WTC11 (cell line): ENCODE data around the gene PRKCE. TPM values are rescaled to one million over a fixed set of nuclear protein-coding genes. Genes with fewer than 3 reads are reported as not detected.

ENCODE experiments used
- ATAC-seq: fragments of 200-7000 bp; cut with Tn5 transposase; 2 replicates; pipeline ENCODE4 v1.10.0; 2021; ENCODE audit warnings: mild to moderate bottlenecking, moderate library complexity
- CTCF ChIA-PET: fragments of 300-600 bp; sonication (Branson Sonifier 250); formaldehyde crosslinking; loops from one replicate; lab custom pipeline; 2021; ENCODE audit warnings: antibody characterized with exemption; lab: Charles Lee
- POLR2A ChIA-PET: fragments of 350-600 bp; sonication (Branson Sonifier 250); formaldehyde crosslinking; loops from one replicate; lab custom pipeline; 2021; ENCODE audit warnings: antibody characterized with exemption; lab: Charles Lee
- DNase-seq: peaks from one replicate; pipeline ENCODE4 v3.0.0; 2021; ENCODE audit warnings: low spot score
- H3K27ac Mint-ChIP-seq: 2 replicates; pipeline ENCODE4 v1.8.0; 2021; ENCODE audit warnings: mixed read lengths
- H3K27me3 Mint-ChIP-seq: 2 replicates; pipeline ENCODE4 v1.8.0; 2021; ENCODE audit warnings: low read depth, mild to moderate bottlenecking, moderate library complexity, mixed read lengths
- H3K36me3 Mint-ChIP-seq: 2 replicates; pipeline ENCODE4 v1.8.0; 2021; ENCODE audit warnings: mixed read lengths
- H3K4me1 Mint-ChIP-seq: 2 replicates; pipeline ENCODE4 v1.8.0; 2022; ENCODE audit warnings: mixed read lengths
- H3K4me3 Mint-ChIP-seq: 2 replicates; pipeline ENCODE4 v1.8.0; 2021; ENCODE audit warnings: mild to moderate bottlenecking, moderate library complexity, mixed read lengths
- H3K9me3 Mint-ChIP-seq: 2 replicates; pipeline ENCODE4 v1.8.0; 2021; ENCODE audit warnings: mixed read lengths
- ATF1 ChIP-seq: sonication (generic); formaldehyde crosslinking; IDR thresholded peaks from 2 replicates; pipeline ENCODE4 v1.8.1; 2023; ENCODE audit warnings: mild to moderate bottlenecking, moderate library complexity, missing genetic modification reagents
- CREM ChIP-seq: sonication (generic); formaldehyde crosslinking; IDR thresholded peaks from 2 replicates; pipeline ENCODE4 v1.8.1; 2022; ENCODE audit warnings: mild to moderate bottlenecking, missing genetic modification reagents, moderate library complexity
- JUN ChIP-seq: sonication (generic); formaldehyde crosslinking; IDR thresholded peaks from 2 replicates; pipeline ENCODE4 v1.8.0; 2023; ENCODE audit warnings: mild to moderate bottlenecking, missing genetic modification reagents
- NR1H2 ChIP-seq: sonication (generic); formaldehyde crosslinking; IDR thresholded peaks from 2 replicates; pipeline ENCODE4 v1.9.0; 2021; ENCODE audit warnings: mild to moderate bottlenecking, moderate library complexity, missing genetic modification reagents
- OVOL2 ChIP-seq: fragments of 250-450 bp; sonication (Bioruptor Pico); IDR thresholded peaks from 2 replicates; pipeline ENCODE4 v1.9.0; 2021; ENCODE audit warnings: mild to moderate bottlenecking, borderline replicate concordance
- TCF7 ChIP-seq: sonication (generic); formaldehyde crosslinking; IDR thresholded peaks from 2 replicates; pipeline ENCODE4 v1.8.0; 2022; ENCODE audit warnings: mild to moderate bottlenecking, low read depth, missing genetic modification reagents, moderate library complexity
- ZNF121 ChIP-seq: sonication (generic); formaldehyde crosslinking; IDR thresholded peaks from 2 replicates; pipeline ENCODE4 v1.8.0; 2023; ENCODE audit warnings: missing genetic modification reagents
- ZNF232 ChIP-seq: sonication (generic); formaldehyde crosslinking; IDR thresholded peaks from 2 replicates; pipeline ENCODE4 v1.8.0; 2022; ENCODE audit warnings: mild to moderate bottlenecking, missing genetic modification reagents
- total RNA-seq: library from RNA; stranded (reverse); gene quantifications from 3 replicates; pipeline ENCODE4 v1.2.3, GENCODE V29; 2021
- TF ChIP-seq, protein P1 (sequence below): fragments of 250-450 bp; sonication (Bioruptor Pico); IDR thresholded peaks from 2 replicates; pipeline ENCODE4 v1.8.0; 2021; ENCODE audit warnings: mild to moderate bottlenecking
- TF ChIP-seq, protein P2 (sequence below): sonication (generic); formaldehyde crosslinking; IDR thresholded peaks from 2 replicates; pipeline ENCODE4 v1.8.1; 2022; ENCODE audit warnings: missing genetic modification reagents, borderline replicate concordance
- TF ChIP-seq, protein P3 (sequence below): sonication (generic); formaldehyde crosslinking; conservative IDR thresholded peaks from 2 replicates; pipeline ENCODE4 v1.8.1; 2023; ENCODE audit warnings: mild to moderate bottlenecking, low read depth, missing genetic modification reagents, moderate library complexity
- TF ChIP-seq, protein P4 (sequence below): sonication (generic); formaldehyde crosslinking; IDR thresholded peaks from 2 replicates; pipeline ENCODE4 v1.8.1; 2023; ENCODE audit warnings: mild to moderate bottlenecking, missing genetic modification reagents
- TF ChIP-seq, protein P5 (sequence below): sonication (generic); formaldehyde crosslinking; IDR thresholded peaks from 2 replicates; pipeline ENCODE4 v1.8.1; 2023; ENCODE audit warnings: mild to moderate bottlenecking, moderate library complexity, missing genetic modification reagents
- TF ChIP-seq, protein P6 (sequence below): sonication (generic); formaldehyde crosslinking; IDR thresholded peaks from 2 replicates; pipeline ENCODE4 v1.8.1; 2022; ENCODE audit warnings: low read depth, mild to moderate bottlenecking, moderate library complexity, missing genetic modification reagents, borderline replicate concordance
- TF ChIP-seq, protein P7 (sequence below): sonication (generic); formaldehyde crosslinking; IDR thresholded peaks from 2 replicates; pipeline ENCODE4 v1.8.1; 2022; ENCODE audit warnings: mild to moderate bottlenecking, moderate library complexity, missing genetic modification reagents

Gene PRKCE
- total RNA-seq, 1 experiment from 2014 or later, result 5.8 TPM

DNA sequence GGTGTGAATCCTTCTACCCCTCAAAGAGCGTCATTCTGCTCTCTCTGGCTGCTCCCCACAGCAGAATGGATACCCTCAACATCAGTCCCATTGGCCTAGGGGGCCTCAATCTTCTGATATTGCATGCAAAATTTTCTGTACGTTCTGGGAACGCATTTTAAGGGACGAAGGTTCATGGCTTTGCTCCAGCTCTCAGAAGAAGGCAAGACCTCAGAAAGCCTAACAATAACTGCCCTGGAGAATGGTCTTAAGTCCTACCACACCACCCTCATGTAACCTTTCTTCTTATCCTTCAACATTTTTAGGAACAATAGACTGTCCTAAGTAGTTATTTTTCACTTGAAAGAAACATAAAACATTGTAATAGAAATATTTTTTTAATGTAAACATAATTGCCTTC, 212.6 kb downstream of the PRKCE start:
- Mint-ChIP-seq H3K9me3 (no peaks in the 10 kb centered on the region), H3K27me3 (no peaks in the 10 kb centered on the region), H3K4me3 (no peak overlapping the region), H3K27ac (no peak overlapping the region), H3K4me1 (peaks cover 22% of the 10 kb centered on the region), H3K36me3 (no peaks in the 10 kb centered on the region)
- ChIA-PET POLR2A (no interaction called here), CTCF (no interaction called here)
- no peak for DNase-seq
- TF ChIP-seq, protein P1, sequence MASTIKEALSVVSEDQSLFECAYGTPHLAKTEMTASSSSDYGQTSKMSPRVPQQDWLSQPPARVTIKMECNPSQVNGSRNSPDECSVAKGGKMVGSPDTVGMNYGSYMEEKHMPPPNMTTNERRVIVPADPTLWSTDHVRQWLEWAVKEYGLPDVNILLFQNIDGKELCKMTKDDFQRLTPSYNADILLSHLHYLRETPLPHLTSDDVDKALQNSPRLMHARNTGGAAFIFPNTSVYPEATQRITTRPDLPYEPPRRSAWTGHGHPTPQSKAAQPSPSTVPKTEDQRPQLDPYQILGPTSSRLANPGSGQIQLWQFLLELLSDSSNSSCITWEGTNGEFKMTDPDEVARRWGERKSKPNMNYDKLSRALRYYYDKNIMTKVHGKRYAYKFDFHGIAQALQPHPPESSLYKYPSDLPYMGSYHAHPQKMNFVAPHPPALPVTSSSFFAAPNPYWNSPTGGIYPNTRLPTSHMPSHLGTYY, result no peak
- TF ChIP-seq, protein P2, sequence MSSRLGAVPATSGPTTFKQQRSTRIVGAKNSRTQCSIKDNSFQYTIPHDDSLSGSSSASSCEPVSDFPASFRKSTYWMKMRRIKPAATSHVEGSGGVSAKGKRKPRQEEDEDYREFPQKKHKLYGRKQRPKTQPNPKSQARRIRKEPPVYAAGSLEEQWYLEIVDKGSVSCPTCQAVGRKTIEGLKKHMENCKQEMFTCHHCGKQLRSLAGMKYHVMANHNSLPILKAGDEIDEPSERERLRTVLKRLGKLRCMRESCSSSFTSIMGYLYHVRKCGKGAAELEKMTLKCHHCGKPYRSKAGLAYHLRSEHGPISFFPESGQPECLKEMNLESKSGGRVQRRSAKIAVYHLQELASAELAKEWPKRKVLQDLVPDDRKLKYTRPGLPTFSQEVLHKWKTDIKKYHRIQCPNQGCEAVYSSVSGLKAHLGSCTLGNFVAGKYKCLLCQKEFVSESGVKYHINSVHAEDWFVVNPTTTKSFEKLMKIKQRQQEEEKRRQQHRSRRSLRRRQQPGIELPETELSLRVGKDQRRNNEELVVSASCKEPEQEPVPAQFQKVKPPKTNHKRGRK (CRISPR knock-in tag), result no peak
- TF ChIP-seq, protein P3, sequence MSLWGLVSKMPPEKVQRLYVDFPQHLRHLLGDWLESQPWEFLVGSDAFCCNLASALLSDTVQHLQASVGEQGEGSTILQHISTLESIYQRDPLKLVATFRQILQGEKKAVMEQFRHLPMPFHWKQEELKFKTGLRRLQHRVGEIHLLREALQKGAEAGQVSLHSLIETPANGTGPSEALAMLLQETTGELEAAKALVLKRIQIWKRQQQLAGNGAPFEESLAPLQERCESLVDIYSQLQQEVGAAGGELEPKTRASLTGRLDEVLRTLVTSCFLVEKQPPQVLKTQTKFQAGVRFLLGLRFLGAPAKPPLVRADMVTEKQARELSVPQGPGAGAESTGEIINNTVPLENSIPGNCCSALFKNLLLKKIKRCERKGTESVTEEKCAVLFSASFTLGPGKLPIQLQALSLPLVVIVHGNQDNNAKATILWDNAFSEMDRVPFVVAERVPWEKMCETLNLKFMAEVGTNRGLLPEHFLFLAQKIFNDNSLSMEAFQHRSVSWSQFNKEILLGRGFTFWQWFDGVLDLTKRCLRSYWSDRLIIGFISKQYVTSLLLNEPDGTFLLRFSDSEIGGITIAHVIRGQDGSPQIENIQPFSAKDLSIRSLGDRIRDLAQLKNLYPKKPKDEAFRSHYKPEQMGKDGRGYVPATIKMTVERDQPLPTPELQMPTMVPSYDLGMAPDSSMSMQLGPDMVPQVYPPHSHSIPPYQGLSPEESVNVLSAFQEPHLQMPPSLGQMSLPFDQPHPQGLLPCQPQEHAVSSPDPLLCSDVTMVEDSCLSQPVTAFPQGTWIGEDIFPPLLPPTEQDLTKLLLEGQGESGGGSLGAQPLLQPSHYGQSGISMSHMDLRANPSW (CRISPR knock-in tag), result no peak
- no peak for TF ChIP-seq NR1H2 (CRISPR knock-in tag)
- TF ChIP-seq, protein P4, sequence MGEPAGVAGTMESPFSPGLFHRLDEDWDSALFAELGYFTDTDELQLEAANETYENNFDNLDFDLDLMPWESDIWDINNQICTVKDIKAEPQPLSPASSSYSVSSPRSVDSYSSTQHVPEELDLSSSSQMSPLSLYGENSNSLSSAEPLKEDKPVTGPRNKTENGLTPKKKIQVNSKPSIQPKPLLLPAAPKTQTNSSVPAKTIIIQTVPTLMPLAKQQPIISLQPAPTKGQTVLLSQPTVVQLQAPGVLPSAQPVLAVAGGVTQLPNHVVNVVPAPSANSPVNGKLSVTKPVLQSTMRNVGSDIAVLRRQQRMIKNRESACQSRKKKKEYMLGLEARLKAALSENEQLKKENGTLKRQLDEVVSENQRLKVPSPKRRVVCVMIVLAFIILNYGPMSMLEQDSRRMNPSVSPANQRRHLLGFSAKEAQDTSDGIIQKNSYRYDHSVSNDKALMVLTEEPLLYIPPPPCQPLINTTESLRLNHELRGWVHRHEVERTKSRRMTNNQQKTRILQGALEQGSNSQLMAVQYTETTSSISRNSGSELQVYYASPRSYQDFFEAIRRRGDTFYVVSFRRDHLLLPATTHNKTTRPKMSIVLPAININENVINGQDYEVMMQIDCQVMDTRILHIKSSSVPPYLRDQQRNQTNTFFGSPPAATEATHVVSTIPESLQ, result no peak
- TF ChIP-seq, protein P5, sequence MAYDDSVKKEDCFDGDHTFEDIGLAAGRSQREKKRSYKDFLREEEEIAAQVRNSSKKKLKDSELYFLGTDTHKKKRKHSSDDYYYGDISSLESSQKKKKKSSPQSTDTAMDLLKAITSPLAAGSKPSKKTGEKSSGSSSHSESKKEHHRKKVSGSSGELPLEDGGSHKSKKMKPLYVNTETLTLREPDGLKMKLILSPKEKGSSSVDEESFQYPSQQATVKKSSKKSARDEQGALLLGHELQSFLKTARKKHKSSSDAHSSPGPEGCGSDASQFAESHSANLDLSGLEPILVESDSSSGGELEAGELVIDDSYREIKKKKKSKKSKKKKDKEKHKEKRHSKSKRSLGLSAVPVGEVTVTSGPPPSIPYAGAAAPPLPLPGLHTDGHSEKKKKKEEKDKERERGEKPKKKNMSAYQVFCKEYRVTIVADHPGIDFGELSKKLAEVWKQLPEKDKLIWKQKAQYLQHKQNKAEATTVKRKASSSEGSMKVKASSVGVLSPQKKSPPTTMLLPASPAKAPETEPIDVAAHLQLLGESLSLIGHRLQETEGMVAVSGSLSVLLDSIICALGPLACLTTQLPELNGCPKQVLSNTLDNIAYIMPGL, result no peak
- TF ChIP-seq TCF7, result no peak
- no peak for TF ChIP-seq ZNF232 (CRISPR knock-in tag)
- TF ChIP-seq OVOL2 (CRISPR knock-in tag), result no peak
- TF ChIP-seq, protein P6, sequence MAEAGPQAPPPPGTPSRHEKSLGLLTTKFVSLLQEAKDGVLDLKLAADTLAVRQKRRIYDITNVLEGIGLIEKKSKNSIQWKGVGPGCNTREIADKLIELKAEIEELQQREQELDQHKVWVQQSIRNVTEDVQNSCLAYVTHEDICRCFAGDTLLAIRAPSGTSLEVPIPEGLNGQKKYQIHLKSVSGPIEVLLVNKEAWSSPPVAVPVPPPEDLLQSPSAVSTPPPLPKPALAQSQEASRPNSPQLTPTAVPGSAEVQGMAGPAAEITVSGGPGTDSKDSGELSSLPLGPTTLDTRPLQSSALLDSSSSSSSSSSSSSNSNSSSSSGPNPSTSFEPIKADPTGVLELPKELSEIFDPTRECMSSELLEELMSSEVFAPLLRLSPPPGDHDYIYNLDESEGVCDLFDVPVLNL (CRISPR knock-in tag), result no peak
- TF ChIP-seq, protein P7, sequence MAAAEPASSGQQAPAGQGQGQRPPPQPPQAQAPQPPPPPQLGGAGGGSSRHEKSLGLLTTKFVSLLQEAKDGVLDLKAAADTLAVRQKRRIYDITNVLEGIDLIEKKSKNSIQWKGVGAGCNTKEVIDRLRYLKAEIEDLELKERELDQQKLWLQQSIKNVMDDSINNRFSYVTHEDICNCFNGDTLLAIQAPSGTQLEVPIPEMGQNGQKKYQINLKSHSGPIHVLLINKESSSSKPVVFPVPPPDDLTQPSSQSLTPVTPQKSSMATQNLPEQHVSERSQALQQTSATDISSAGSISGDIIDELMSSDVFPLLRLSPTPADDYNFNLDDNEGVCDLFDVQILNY (CRISPR knock-in tag), result no peak
- no peak for TF ChIP-seq ZNF121 (CRISPR knock-in tag)
- no peak for ATAC-seq

DNA sequence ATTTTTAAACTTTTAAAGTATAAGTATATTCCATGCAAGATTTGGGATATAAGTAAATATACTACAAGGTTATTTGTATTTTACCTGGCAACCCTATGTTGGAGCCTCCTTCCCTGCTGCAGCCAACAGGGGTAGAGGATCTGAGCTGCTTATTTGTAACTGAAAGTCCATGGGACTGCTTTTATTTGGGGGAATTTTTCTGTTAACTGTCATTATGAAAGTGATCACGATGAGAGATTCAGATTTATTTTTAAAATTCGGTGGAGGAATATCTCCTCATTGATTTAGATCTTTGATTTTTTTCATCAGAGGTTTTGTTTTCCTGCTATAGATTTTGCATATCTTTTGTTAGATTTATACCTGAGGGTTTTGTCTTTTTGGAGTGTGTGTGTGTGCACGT, 215.9 kb downstream of the PRKCE start:
- DNase-seq, result no peak
- no peak overlapping the region for H3K4me3 Mint-ChIP-seq
- CTCF ChIA-PET, result interaction anchor here (1.7 kb wide), 1 partner anchor 21 kb away, joined by 4 read pairs; no protein-coding TSS in a partner anchor
- TF ChIP-seq ATF1 (CRISPR knock-in tag), result no peak
- TF ChIP-seq CREM (CRISPR knock-in tag), result no peak
- TF ChIP-seq JUN, result no peak
- no peak overlapping the region for H3K27ac Mint-ChIP-seq
- no peaks in the 10 kb centered on the region for H3K27me3 Mint-ChIP-seq
- ATAC-seq, result no peak
- H3K36me3 Mint-ChIP-seq, result no peaks in the 10 kb centered on the region
- POLR2A ChIA-PET, result no interaction called here
- peaks cover 11% of the 10 kb centered on the region for H3K4me1 Mint-ChIP-seq
- no peaks in the 10 kb centered on the region for H3K9me3 Mint-ChIP-seq
